Renal cortical epithelial cell (primary cell): ENCODE results near the gene LDAH. TPM values are rescaled to one million over a fixed set of nuclear protein-coding genes. Genes with fewer than 3 reads are reported as not detected.
"Not testable (repeated sequence)": the region's sequence is repeated elsewhere in the genome, so short reads cannot be mapped to it uniquely, and the experiment has no call there.

Experiments
- DNase-seq: peaks from one replicate; pipeline ENCODE4 v3.0.0-alpha.2; 2011; ENCODE audit warnings: low read depth
- total RNA-seq: library from RNA; depleted of rRNA; stranded (reverse); fragments of >200 nt; gene quantifications from 2 replicates; pipeline ENCODE4 v1.2.3, GENCODE V29; 2014

LDAH gene
- total RNA-seq = 26.4 and 28.2 TPM in 2 replicates

- peak; percentile 66 for DNase-seq
These were observed at the start of gene LDAH for GRCh38 chr2:20822535-20823490. Gene LDAH, minus strand, starts transcription at chr2:20823101. Its CDS starts 21,638 bp downstream, at chr2:20801463.

GRCh38 chr2:20868377-20868776 is 45.5 kb upstream of the LDAH start:
- no peak for DNase-seq

GRCh38 chr2:20862850-20863249 is 39.9 kb upstream of the LDAH start:
- DNase-seq = no peak

GRCh38 chr2:20855456-20855855 is 32.6 kb upstream of the LDAH start:
- no peak for DNase-seq

GRCh38 chr2:20852670-20853069 is 29.8 kb upstream of the LDAH start:
- no peak for DNase-seq

GRCh38 chr2:20852139-20852538 is 29.2 kb upstream of the LDAH start:
- no peak for DNase-seq

- no peak for DNase-seq
These were observed 21.3 kb upstream of the LDAH start for GRCh38 chr2:20844246-20844645.

- DNase-seq = no peak
These were observed 16.2 kb upstream of the LDAH start for GRCh38 chr2:20839052-20839451.

GRCh38 chr2:20838016-20838415 is 15.1 kb upstream of the LDAH start:
- no peak for DNase-seq

GRCh38 chr2:20836521-20836920 is 13.6 kb upstream of the LDAH start:
- no peak for DNase-seq

GRCh38 chr2:20834331-20834730 is 11.4 kb upstream of the LDAH start:
- DNase-seq = no peak

GRCh38 chr2:20832606-20833005 is 9.7 kb upstream of the LDAH start:
- no peak for DNase-seq

- DNase-seq = no peak
These were observed 7.0 kb upstream of the LDAH start for GRCh38 chr2:20829861-20830260.

- peak; percentile 19 for DNase-seq
These were observed 1.0 kb upstream of the LDAH start for GRCh38 chr2:20823917-20824316.

- DNase-seq = no peak
These were observed 4.1 kb downstream of the LDAH start for GRCh38 chr2:20818820-20819219.

GRCh38 chr2:20815216-20815615 is 7.7 kb downstream of the LDAH start:
- DNase-seq = no peak

- no peak for DNase-seq
These were observed 10.1 kb downstream of the LDAH start for GRCh38 chr2:20812779-20813178.

GRCh38 chr2:20806286-20806685 is 16.6 kb downstream of the LDAH start:
- DNase-seq = no peak

GRCh38 chr2:20803974-20804373 is 18.9 kb downstream of the LDAH start:
- no peak for DNase-seq

- no peak for DNase-seq
These were observed 19.6 kb downstream of the LDAH start for GRCh38 chr2:20803226-20803682.

GRCh38 chr2:20797096-20797495 is 25.8 kb downstream of the LDAH start:
- no peak for DNase-seq

- DNase-seq = peak; percentile 67
These were observed 26.5 kb downstream of the LDAH start for GRCh38 chr2:20796374-20796791.

GRCh38 chr2:20793944-20794343 is 29.0 kb downstream of the LDAH start:
- not testable (repeated sequence) for DNase-seq
